Neural progenitor cell (in vitro differentiated cells): ENCODE data around the gene BCOR.

Experiments used
- CTCF ChIP-seq: fragments of 200-600 bp; sonication (generic); IDR thresholded peaks from 2 replicates; pipeline ENCODE4 v1.5.1; 2017; ENCODE audit warnings: antibody characterized with exemption, mild to moderate bottlenecking
- EZH2 ChIP-seq: fragments of 200-600 bp; sonication (generic); IDR thresholded peaks from 2 replicates; pipeline ENCODE4 v1.6.1; 2017; ENCODE audit warnings: antibody characterized with exemption, mild to moderate bottlenecking, moderate library complexity
- EZH2phosphoT487 ChIP-seq: fragments of 200-600 bp; sonication (generic); IDR thresholded peaks from 2 replicates; pipeline ENCODE4 v1.6.1; 2017; ENCODE audit warnings: antibody characterized with exemption

GRCh38 chrX:40077906-40078305 lies 19.9 kb downstream of the BCOR start:
- TF ChIP-seq CTCF (no peak), EZH2 (no peak), EZH2phosphoT487 (no peak)
